Endodermal cell (in vitro differentiated cells): Measurements from ENCODE around the gene KCNB1. TPM values are rescaled to one million over a fixed set of nuclear protein-coding genes. Genes with fewer than 3 reads are reported as not detected.

ENCODE experiments used
- DNase-seq: peaks from one replicate; pipeline ENCODE4 v3.0.0-alpha.2; 2017
- H3K27ac ChIP-seq: 2 replicates; pipeline ENCODE4 v1.5.1; 2013; ENCODE audit warnings: mild to moderate bottlenecking, low read depth, low read length, moderate library complexity
- H3K27me3 ChIP-seq: 2 replicates; pipeline ENCODE4 v1.6.1; 2013; ENCODE audit warnings: mild to moderate bottlenecking, low read length, moderate library complexity; ENCODE audit not compliant: insufficient read depth, control insufficient read depth, poor library complexity, severe bottlenecking
- H3K36me3 ChIP-seq: 2 replicates; pipeline ENCODE4 v1.7.0; 2013; ENCODE audit warnings: mild to moderate bottlenecking, low read length, moderate library complexity; ENCODE audit not compliant: control insufficient read depth, insufficient read depth
- H3K4me1 ChIP-seq: one replicate; pipeline ENCODE4 v1.7.0; 2013; ENCODE audit warnings: low read length; ENCODE audit not compliant: control insufficient read depth, insufficient read depth
- H3K4me3 ChIP-seq: 2 replicates; pipeline ENCODE4 v1.5.1; 2013; ENCODE audit warnings: mild to moderate bottlenecking, low read length, moderate library complexity
- H3K9ac ChIP-seq: 2 replicates; pipeline ENCODE4 v1.6.1; 2013; ENCODE audit warnings: mild to moderate bottlenecking, low read length, moderate library complexity; ENCODE audit not compliant: poor library complexity, severe bottlenecking; ENCODE audit errors: extremely low read depth
- H3K9me3 ChIP-seq: 2 replicates; pipeline ENCODE4 v1.6.1; 2013; ENCODE audit warnings: mild to moderate bottlenecking, low read length, moderate library complexity; ENCODE audit not compliant: control insufficient read depth
- H3K27ac Mint-ChIP-seq: 2 replicates; pipeline ENCODE4 v1.8.0; 2020; ENCODE audit warnings: mixed read lengths
- H3K27me3 Mint-ChIP-seq: 2 replicates; pipeline ENCODE4 v1.8.0; 2021; ENCODE audit warnings: mild to moderate bottlenecking, mixed read lengths; ENCODE audit not compliant: insufficient read depth
- H3K36me3 Mint-ChIP-seq: 2 replicates; pipeline ENCODE4 v1.8.0; 2020; ENCODE audit warnings: low read depth, mixed read lengths
- H3K4me1 Mint-ChIP-seq: 2 replicates; pipeline ENCODE4 v1.8.0; 2020; ENCODE audit warnings: mixed read lengths
- H3K4me3 Mint-ChIP-seq: 2 replicates; pipeline ENCODE4 v1.8.0; 2020; ENCODE audit warnings: mild to moderate bottlenecking, moderate library complexity, mixed read lengths
- H3K9me3 Mint-ChIP-seq: 2 replicates; pipeline ENCODE4 v1.8.0; 2020; ENCODE audit warnings: mild to moderate bottlenecking, mixed read lengths
- WGBS, 2 experiments: methylation state at CpG; one replicate each; pipeline versions ENCODE4 v1.1.5 to v1.1.7; 2013; ENCODE audit warnings: missing lambda C conversion rate in 2 of 2, mixed read lengths in 1 of 2; ENCODE audit not compliant: insufficient coverage in 1 of 2, insufficient read length in 1 of 2; 5-methylcytosine and 5-hydroxymethylcytosine counted together
- total RNA-seq, 2 donors: library from RNA; stranded (reverse); fragmentation: NEBNext Ultra II Directional in 1 of 2; extraction: Animal tissue kit (Norgen Biotek cat#: 25700) in 1 of 2; gene quantifications; 2 replicates in 1 of 2; 3 replicates in 1 of 2; pipeline ENCODE4 v1.2.1, GENCODE V29; 2021
- TF ChIP-seq, protein P1 (sequence below): fragments of 200-600 bp; sonication (generic); conservative IDR thresholded peaks from 2 replicates; pipeline ENCODE4 v1.5.0; 2021; ENCODE audit warnings: antibody characterized with exemption, mild to moderate bottlenecking

KCNB1 gene
- total RNA-seq, 2 donors from 2014 or later = 0.46 to 0.84 TPM

GRCh38 chr20:49432550-49432949 is 49.9 kb downstream of the KCNB1 start:
- Histone ChIP-seq H3K27me3 (no peaks in the 10 kb centered on the region), H3K36me3 (no peaks in the 10 kb centered on the region), H3K4me1 (no peaks in the 10 kb centered on the region), H3K9me3 (no peaks in the 10 kb centered on the region), H3K9ac (no peak overlapping the region), H3K4me3 (no peak overlapping the region), H3K27ac (no peak overlapping the region)
- no peak overlapping the region for H3K4me3 Mint-ChIP-seq
- H3K4me1 Mint-ChIP-seq = no peaks in the 10 kb centered on the region
- no peak overlapping the region for H3K27ac Mint-ChIP-seq
- peaks cover 8% of the 10 kb centered on the region for H3K27me3 Mint-ChIP-seq
- TF ChIP-seq, protein P1, sequence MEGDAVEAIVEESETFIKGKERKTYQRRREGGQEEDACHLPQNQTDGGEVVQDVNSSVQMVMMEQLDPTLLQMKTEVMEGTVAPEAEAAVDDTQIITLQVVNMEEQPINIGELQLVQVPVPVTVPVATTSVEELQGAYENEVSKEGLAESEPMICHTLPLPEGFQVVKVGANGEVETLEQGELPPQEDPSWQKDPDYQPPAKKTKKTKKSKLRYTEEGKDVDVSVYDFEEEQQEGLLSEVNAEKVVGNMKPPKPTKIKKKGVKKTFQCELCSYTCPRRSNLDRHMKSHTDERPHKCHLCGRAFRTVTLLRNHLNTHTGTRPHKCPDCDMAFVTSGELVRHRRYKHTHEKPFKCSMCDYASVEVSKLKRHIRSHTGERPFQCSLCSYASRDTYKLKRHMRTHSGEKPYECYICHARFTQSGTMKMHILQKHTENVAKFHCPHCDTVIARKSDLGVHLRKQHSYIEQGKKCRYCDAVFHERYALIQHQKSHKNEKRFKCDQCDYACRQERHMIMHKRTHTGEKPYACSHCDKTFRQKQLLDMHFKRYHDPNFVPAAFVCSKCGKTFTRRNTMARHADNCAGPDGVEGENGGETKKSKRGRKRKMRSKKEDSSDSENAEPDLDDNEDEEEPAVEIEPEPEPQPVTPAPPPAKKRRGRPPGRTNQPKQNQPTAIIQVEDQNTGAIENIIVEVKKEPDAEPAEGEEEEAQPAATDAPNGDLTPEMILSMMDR = no peak
- no peak for DNase-seq
- no peaks in the 10 kb centered on the region for H3K9me3 Mint-ChIP-seq
- no peaks in the 10 kb centered on the region for H3K36me3 Mint-ChIP-seq
- WGBS, 2 experiments = 74 to 80% methylated on average over 1 to 2 of the region's 3 CpGs

GRCh38 chr20:49431329-49431728 is 51.1 kb downstream of the KCNB1 start:
- Histone ChIP-seq H3K36me3 (no peaks in the 10 kb centered on the region), H3K27me3 (no peaks in the 10 kb centered on the region), H3K9ac (no peak overlapping the region), H3K9me3 (no peaks in the 10 kb centered on the region), H3K4me1 (no peaks in the 10 kb centered on the region), H3K27ac (no peak overlapping the region), H3K4me3 (no peak overlapping the region)
- no peak overlapping the region for H3K27ac Mint-ChIP-seq
- DNase-seq = no peak
- peaks cover 12% of the 10 kb centered on the region for H3K27me3 Mint-ChIP-seq
- H3K9me3 Mint-ChIP-seq = no peaks in the 10 kb centered on the region
- no peaks in the 10 kb centered on the region for H3K4me1 Mint-ChIP-seq
- TF ChIP-seq, protein P1 = no peak
- no peak overlapping the region for H3K4me3 Mint-ChIP-seq
- WGBS, 2 experiments = 83 to 84% methylated on average over 3 to 4 of the region's 4 CpGs
- H3K36me3 Mint-ChIP-seq = no peaks in the 10 kb centered on the region

DNA sequence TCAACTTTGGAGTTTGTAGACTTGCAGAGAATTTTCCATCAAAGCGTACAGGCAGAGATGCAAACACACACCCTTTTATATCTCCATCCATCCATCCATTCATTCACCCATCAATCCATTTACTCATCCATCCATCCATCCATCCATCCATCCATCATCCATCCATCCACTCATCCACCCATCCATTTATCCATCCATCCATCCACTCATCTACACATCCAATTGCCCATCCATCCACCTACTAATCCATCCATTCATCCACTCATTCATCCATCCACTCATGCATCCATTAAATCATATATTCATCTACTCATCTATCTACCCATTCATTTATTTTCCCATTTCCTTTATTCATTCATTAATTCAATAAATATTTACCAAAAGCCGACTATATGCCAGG is 52.1 kb downstream of the KCNB1 start:
- Mint-ChIP-seq H3K4me1 (no peaks in the 10 kb centered on the region), H3K27ac (no peak overlapping the region), H3K9me3 (no peaks in the 10 kb centered on the region), H3K4me3 (no peak overlapping the region), H3K36me3 (no peaks in the 10 kb centered on the region), H3K27me3 (peaks cover 12% of the 10 kb centered on the region)
- Histone ChIP-seq H3K9ac (no peak overlapping the region), H3K9me3 (no peaks in the 10 kb centered on the region), H3K4me3 (no peak overlapping the region), H3K27ac (no peak overlapping the region), H3K27me3 (no peaks in the 10 kb centered on the region), H3K4me1 (no peaks in the 10 kb centered on the region), H3K36me3 (no peaks in the 10 kb centered on the region)
- TF ChIP-seq, protein P1 = no peak
- WGBS, 2 experiments = 70 to 87% methylated on average over 1 to 2 of the region's 2 CpGs
- no peak for DNase-seq
